ENCODE data around the gene SLC6A14.

Gene SLC6A14
- total RNA-seq, result 0 reads per million in 2 donors

GRCh38 chrX:116436358-116436816 is at the start of gene SLC6A14:
SLC6A14 (plus strand) TSS chrX:116436606; CDS start chrX:116436710, 104 bp downstream.
- DNase-seq, result no peak

- no peak for DNase-seq
Observed at GRCh38 chrX:116395752-116396151, 40.7 kb upstream of the SLC6A14 start.

- no peak for DNase-seq
Observed at GRCh38 chrX:116399681-116400080, 36.7 kb upstream of the SLC6A14 start.

- no peak for DNase-seq
Observed at GRCh38 chrX:116409219-116409618, 27.2 kb upstream of the SLC6A14 start.

GRCh38 chrX:116413273-116413672 is 23.1 kb upstream of the SLC6A14 start:
- DNase-seq, result no peak

- DNase-seq, result no peak
Observed at GRCh38 chrX:116417214-116417613, 19.2 kb upstream of the SLC6A14 start.

- no peak for DNase-seq
Observed at GRCh38 chrX:116417968-116418367, 18.4 kb upstream of the SLC6A14 start.

- no peak for DNase-seq
Observed at GRCh38 chrX:116427978-116428377, 8.4 kb upstream of the SLC6A14 start.

GRCh38 chrX:116435597-116435996 is 809 bp upstream of the SLC6A14 start:
- no peak for DNase-seq

- no peak for DNase-seq
Observed at GRCh38 chrX:116449156-116449555, 12.8 kb downstream of the SLC6A14 start.

- no peak for DNase-seq
Observed at GRCh38 chrX:116462822-116463221, 26.4 kb downstream of the SLC6A14 start, which contains the start of gene CT83. CT83 (minus strand) TSS chrX:116462976; CDS start chrX:116462856, 120 bp downstream.

- DNase-seq, result no peak
Observed at GRCh38 chrX:116480059-116480458, 43.7 kb downstream of the SLC6A14 start.

GRCh38 chrX:116490104-116490503 is 53.7 kb downstream of the SLC6A14 start:
- no peak for DNase-seq

GRCh38 chrX:116493271-116493670 is 56.9 kb downstream of the SLC6A14 start:
- no peak for DNase-seq

- no peak for DNase-seq
Observed at GRCh38 chrX:116499780-116500179, 63.4 kb downstream of the SLC6A14 start.
